Esophagus squamous epithelium (tissue), 4 donors: ENCODE results near the gene FBXW11.

ENCODE experiments used
- POLR2A ChIP-seq, 4 donors: fragments of 450-650 bp; IDR thresholded peaks; one replicate each; pipeline ENCODE4 v1.6.1; 2017; ENCODE audit warnings: antibody characterized with exemption in 4 of 4, mild to moderate bottlenecking in 4 of 4, moderate library complexity in 3 of 4
- TF ChIP-seq, protein P1 (sequence below), 6 experiments: fragments of 450-650 bp in 4 of 6; fragments of 200-600 bp in 2 of 6; sonication (generic) in 2 of 6; IDR thresholded peaks; one replicate each; pipeline ENCODE4 v1.5.1; 2016 to 2019; ENCODE audit warnings: antibody characterized with exemption in 6 of 6, mild to moderate bottlenecking in 4 of 6, moderate library complexity in 4 of 6

DNA sequence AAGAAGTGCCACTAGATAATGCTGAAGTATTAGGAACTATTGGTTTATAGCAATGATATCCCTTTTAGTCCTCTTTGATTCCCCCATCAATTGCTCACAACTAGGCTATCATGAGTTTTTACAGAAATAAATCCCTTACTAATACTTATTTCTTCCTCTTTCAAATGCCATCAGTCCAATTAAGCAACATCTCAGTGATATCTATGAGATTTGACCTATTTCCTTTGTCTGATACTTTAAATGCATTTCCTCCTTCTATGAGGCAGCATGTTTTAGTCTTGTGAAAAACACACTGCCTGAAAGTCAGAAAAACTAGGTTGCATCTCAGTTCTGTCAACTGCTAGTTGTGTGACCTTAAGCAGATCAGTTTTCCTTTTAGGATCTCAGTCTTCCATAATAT is 101.6 kb downstream of the FBXW11 start:
- TF ChIP-seq, protein P1, sequence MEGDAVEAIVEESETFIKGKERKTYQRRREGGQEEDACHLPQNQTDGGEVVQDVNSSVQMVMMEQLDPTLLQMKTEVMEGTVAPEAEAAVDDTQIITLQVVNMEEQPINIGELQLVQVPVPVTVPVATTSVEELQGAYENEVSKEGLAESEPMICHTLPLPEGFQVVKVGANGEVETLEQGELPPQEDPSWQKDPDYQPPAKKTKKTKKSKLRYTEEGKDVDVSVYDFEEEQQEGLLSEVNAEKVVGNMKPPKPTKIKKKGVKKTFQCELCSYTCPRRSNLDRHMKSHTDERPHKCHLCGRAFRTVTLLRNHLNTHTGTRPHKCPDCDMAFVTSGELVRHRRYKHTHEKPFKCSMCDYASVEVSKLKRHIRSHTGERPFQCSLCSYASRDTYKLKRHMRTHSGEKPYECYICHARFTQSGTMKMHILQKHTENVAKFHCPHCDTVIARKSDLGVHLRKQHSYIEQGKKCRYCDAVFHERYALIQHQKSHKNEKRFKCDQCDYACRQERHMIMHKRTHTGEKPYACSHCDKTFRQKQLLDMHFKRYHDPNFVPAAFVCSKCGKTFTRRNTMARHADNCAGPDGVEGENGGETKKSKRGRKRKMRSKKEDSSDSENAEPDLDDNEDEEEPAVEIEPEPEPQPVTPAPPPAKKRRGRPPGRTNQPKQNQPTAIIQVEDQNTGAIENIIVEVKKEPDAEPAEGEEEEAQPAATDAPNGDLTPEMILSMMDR (IDR thresholded peaks at IDR 0.05) = no peak
- no peak for TF ChIP-seq POLR2A (IDR thresholded peaks at IDR 0.05)
